Stimulated activated naive B cell treated with anti-CD40 and anti-IgM and Interleukin-4, amounts not matched to agents 10 μg/mL and 1 μg/mL and 100 μg/mL, for 72 hours (primary cell): ENCODE results near the gene SIGLEC9.

ENCODE experiments used
- ATAC-seq, 2 donors: fragments of 150-1000 bp; cut with Tn5 transposase; replicated peaks; 2 replicates each; pipeline ENCODE4 v1.10.0; 2021; ENCODE audit warnings: moderate library complexity in 1 of 2
- DNase-seq: peaks from one replicate; pipeline ENCODE4 v3.0.0; 2021
- H3K27ac Mint-ChIP-seq: one replicate; pipeline ENCODE4 v1.8.0; 2022; ENCODE audit warnings: mild to moderate bottlenecking, mixed read lengths
- H3K27me3 Mint-ChIP-seq, 2 donors: one replicate each; pipeline ENCODE4 v1.8.0; 2022; ENCODE audit warnings: mixed read lengths in 2 of 2
- H3K36me3 Mint-ChIP-seq, 2 donors: one replicate each; pipeline ENCODE4 v1.8.0; 2022; ENCODE audit warnings: mixed read lengths in 2 of 2, mild to moderate bottlenecking in 1 of 2
- H3K4me1 Mint-ChIP-seq, 2 donors: one replicate each; pipeline ENCODE4 v1.8.0; 2022; ENCODE audit warnings: mixed read lengths in 2 of 2, mild to moderate bottlenecking in 1 of 2
- H3K4me3 Mint-ChIP-seq, 2 donors: one replicate each; pipeline ENCODE4 v1.8.0; 2022; ENCODE audit warnings: mild to moderate bottlenecking in 2 of 2, mixed read lengths in 2 of 2, moderate library complexity in 1 of 2
- H3K9me3 Mint-ChIP-seq, 2 donors: one replicate each; pipeline ENCODE4 v1.8.0; 2022; ENCODE audit warnings: mixed read lengths in 2 of 2, mild to moderate bottlenecking in 1 of 2

The SIGLEC9 gene

DNA sequence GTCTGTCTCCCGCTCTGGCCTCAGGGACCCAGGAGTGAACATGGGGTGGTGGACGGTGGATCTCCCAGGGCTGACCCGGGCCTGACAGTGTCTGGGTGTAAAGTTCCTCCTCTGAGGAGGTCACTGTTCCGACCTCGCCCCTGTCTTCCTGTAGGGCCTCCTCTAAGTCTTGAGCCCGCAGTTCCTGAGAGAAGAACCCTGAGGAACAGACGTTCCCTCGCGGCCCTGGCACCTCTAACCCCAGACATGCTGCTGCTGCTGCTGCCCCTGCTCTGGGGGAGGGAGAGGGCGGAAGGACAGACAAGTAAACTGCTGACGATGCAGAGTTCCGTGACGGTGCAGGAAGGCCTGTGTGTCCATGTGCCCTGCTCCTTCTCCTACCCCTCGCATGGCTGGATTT, at the start of gene SIGLEC9:
TSS of gene SIGLEC9 (plus strand) at position 178 of the 400 bp plus-strand sequence. CDS start at position 247, 69 bp downstream.
- Mint-ChIP-seq H3K36me3 (peaks cover 0 to under 1% of the 10 kb centered on the region in 2 donors), H3K4me1 (peaks cover 18 to 51% of the 10 kb centered on the region in 2 donors), H3K27me3 (peaks cover 25 to 26% of the 10 kb centered on the region in 2 donors), H3K4me3 (no peak within 1 kb of the TSS), H3K27ac (no peak within 1 kb of the TSS), H3K9me3 (peaks cover 0 to 2% of the 10 kb centered on the region in 2 donors)
- DNase-seq (no peak), ATAC-seq (no peak)

DNA sequence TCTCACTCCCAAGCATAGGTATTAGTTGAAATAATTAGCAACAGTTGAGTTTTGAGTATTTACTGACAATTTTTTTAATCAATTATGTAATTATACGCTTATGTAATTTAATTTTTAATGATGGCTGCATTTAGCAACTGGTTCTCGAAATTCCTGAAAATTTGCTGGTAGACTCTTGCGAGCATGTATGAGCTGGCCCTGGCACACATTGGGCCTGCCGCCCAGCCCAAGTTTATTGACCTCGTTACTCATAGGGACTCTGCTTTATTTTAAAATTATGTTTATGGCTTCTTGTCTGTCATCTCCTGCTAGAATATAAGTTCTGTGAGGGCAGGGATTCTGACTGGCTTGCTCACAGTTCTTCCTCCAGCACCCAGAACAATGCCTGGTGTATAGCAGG, 48.7 kb upstream of the SIGLEC9 start:
- ATAC-seq (no peak), DNase-seq (no peak)
- peaks cover 0 to 8% of the 10 kb centered on the region in 2 donors for H3K36me3 Mint-ChIP-seq
- H3K27ac Mint-ChIP-seq = no peak overlapping the region
- H3K4me1 Mint-ChIP-seq = no peaks in the 10 kb centered on the region
- peaks cover 5 to 6% of the 10 kb centered on the region in 2 donors for H3K27me3 Mint-ChIP-seq
- H3K4me3 Mint-ChIP-seq = no peak overlapping the region
- H3K9me3 Mint-ChIP-seq = peaks cover 6 to 7% of the 10 kb centered on the region in 2 donors

DNA sequence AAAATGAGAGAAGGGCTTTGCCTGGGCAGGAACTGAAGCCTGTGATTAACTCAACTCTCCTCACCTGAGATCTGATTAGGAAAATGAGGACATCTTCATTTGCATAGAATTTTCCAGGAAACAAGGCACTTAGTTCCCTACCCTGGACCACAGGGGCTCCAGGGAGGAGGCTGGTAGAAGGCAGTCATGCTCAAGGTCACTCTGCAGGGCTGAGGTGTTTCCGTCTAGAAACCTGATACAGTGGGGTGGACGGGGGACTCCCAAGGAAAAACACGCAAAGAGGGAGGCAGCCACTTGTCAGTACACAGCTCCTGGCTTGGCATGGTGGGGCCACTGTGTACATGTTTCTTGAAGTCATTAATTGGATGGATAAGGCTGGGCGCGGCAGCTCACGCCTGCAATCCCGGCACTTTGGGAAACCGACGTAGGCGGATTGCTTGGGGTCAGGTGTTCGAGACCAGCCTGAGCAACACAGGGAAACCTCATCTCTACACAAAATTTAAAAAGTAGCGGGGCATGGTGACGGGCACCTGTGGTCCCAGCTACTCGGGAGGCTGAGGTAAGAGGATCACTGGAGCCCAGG, 48.0 kb upstream of the SIGLEC9 start:
- Mint-ChIP-seq H3K9me3 (peaks cover 6 to 7% of the 10 kb centered on the region in 2 donors), H3K4me1 (no peaks in the 10 kb centered on the region), H3K27ac (no peak overlapping the region), H3K27me3 (peaks cover 6 to 7% of the 10 kb centered on the region in 2 donors), H3K36me3 (peaks cover 0 to 8% of the 10 kb centered on the region in 2 donors), H3K4me3 (no peak overlapping the region)
- ATAC-seq (no peak), DNase-seq (no peak)

GRCh38 chr19:51078104-51078503, 46.6 kb upstream of the SIGLEC9 start:
- no peak for ATAC-seq
- Mint-ChIP-seq H3K27ac (no peak overlapping the region), H3K9me3 (peaks cover 6 to 7% of the 10 kb centered on the region in 2 donors), H3K4me1 (no peaks in the 10 kb centered on the region), H3K4me3 (no peak overlapping the region), H3K36me3 (peaks cover 0 to 8% of the 10 kb centered on the region in 2 donors), H3K27me3 (peaks cover 16 to 18% of the 10 kb centered on the region in 2 donors)
- no peak for DNase-seq

DNA sequence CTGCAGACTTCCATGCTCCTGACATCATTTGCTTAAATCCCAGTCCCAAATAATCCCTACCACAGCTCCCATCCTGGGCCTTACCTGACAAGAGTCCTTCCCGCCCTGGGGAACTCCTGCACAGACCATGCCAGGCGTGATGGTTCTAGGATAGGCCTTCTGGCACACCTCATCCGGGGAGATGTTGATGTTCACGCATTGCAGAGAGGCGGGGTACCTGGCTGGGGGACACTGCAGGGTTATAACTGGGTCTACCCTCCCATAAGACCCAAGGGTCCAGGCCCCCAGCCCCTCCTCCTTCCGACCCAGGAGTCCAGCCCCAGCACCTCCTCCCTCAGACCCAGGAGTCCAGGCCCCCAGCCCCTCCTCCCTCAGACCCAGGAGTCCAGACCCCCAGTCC, 46.0 kb upstream of the SIGLEC9 start:
- no peak for ATAC-seq
- H3K36me3 Mint-ChIP-seq = peaks cover 0 to 8% of the 10 kb centered on the region in 2 donors
- peaks cover 5 to 6% of the 10 kb centered on the region in 2 donors for H3K9me3 Mint-ChIP-seq

GRCh38 chr19:51079481-51080110, 45.1 kb upstream of the SIGLEC9 start:
- Mint-ChIP-seq H3K4me3 (no peak overlapping the region), H3K27ac (no peak overlapping the region), H3K4me1 (no peaks in the 10 kb centered on the region), H3K36me3 (peaks cover 0 to 8% of the 10 kb centered on the region in 2 donors), H3K9me3 (no peaks in the 10 kb centered on the region), H3K27me3 (peaks cover 19 to 28% of the 10 kb centered on the region in 2 donors)
- ATAC-seq (no peak), DNase-seq (no peak)

More for the DNA sequence above, 46.0 kb upstream of the SIGLEC9 start:
- DNase-seq = no peak
- Mint-ChIP-seq H3K27ac (no peak overlapping the region), H3K4me3 (no peak overlapping the region), H3K27me3 (peaks cover 22 to 24% of the 10 kb centered on the region in 2 donors), H3K4me1 (no peaks in the 10 kb centered on the region)

DNA sequence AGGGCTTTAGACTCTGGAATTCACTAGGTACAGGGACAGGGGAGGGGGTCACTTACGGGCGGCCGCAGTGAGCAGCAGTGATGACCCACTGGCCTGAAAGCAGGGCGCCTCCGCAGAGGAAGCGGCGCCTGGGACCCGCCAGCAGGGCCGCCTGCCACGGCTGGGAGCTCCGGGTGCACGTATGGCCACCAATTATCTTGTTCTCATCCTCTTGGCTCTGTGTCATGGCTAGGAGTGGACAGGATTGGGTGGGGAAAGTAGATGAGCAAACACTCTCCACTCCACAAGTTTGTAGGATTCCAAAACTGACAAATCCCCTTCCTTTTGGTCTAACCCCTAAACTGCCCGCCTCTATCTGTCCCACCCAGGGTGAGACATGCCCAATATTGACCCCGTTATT, 43.2 kb upstream of the SIGLEC9 start:
- Mint-ChIP-seq H3K27me3 (peaks cover 19 to 23% of the 10 kb centered on the region in 2 donors), H3K9me3 (no peaks in the 10 kb centered on the region), H3K36me3 (peaks cover 3 to 8% of the 10 kb centered on the region in 2 donors), H3K4me3 (no peak overlapping the region), H3K27ac (no peak overlapping the region), H3K4me1 (no peaks in the 10 kb centered on the region)
- DNase-seq = no peak
- no peak for ATAC-seq

GRCh38 chr19:51082611-51083010, 42.1 kb upstream of the SIGLEC9 start, which contains the start of gene KLK14:
Gene KLK14, minus strand, starts transcription at chr19:51082887. Its CDS starts 273 bp downstream, at chr19:51082614.
- peaks cover 19 to 23% of the 10 kb centered on the region in 2 donors for H3K27me3 Mint-ChIP-seq
- no peak for ATAC-seq
- no peak within 1 kb of the TSS for H3K4me3 Mint-ChIP-seq
- DNase-seq = no peak
- H3K27ac Mint-ChIP-seq = no peak within 1 kb of the TSS
- no peaks in the 10 kb centered on the region for H3K9me3 Mint-ChIP-seq
- H3K4me1 Mint-ChIP-seq = no peaks in the 10 kb centered on the region
- peaks cover 7 to 9% of the 10 kb centered on the region in 2 donors for H3K36me3 Mint-ChIP-seq

DNA sequence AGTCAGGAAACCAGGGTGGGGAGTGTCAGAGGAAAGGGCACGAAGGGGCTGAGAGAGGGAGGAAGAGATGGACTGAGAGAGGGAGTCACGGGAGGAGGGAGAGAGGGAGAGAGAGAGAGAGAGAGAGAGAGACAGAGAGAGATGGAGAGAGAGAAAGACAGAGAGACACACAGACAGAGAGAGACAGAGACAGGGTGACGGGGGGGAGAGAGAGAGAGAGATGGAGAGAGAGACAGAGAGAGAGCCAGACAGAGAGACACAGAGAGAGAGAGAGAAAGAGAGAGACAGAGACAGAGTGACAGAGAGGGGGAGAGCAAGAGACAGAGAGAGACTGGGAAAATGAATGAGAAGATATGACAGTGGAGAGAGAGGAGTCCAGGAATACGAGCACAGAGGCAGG, 41.5 kb upstream of the SIGLEC9 start:
- no peaks in the 10 kb centered on the region for H3K4me1 Mint-ChIP-seq
- H3K4me3 Mint-ChIP-seq = no peak overlapping the region
- H3K9me3 Mint-ChIP-seq = no peaks in the 10 kb centered on the region
- peaks cover 19 to 23% of the 10 kb centered on the region in 2 donors for H3K27me3 Mint-ChIP-seq
- ATAC-seq = no peak
- H3K36me3 Mint-ChIP-seq = peaks cover 7 to 9% of the 10 kb centered on the region in 2 donors
- no peak overlapping the region for H3K27ac Mint-ChIP-seq
- DNase-seq = no peak

DNA sequence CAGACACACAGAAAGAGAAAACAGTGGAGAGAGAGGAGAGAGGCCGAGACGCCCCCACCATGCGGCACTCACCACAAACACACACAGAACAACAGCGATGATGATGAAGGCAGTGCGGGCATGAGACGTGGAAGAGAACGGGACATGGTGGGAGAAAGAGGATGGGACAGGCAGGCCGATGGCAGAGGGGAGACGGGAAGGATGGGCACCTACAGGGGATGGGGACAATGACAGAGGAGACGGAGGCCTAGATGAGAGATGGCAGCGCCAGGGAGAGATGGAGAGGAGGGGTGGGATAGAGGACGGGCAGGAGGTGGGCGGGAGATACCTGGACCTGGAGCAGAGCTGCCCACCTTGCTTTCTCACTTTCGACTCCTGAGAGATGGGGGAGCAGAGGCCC, 40.9 kb upstream of the SIGLEC9 start:
- ATAC-seq (no peak), DNase-seq (no peak)
- Mint-ChIP-seq H3K27ac (no peak overlapping the region), H3K27me3 (peaks cover 19 to 23% of the 10 kb centered on the region in 2 donors), H3K4me1 (no peaks in the 10 kb centered on the region), H3K4me3 (no peak overlapping the region), H3K36me3 (peaks cover 4 to 7% of the 10 kb centered on the region in 2 donors), H3K9me3 (no peaks in the 10 kb centered on the region)

- Mint-ChIP-seq H3K27ac (no peak overlapping the region), H3K4me3 (no peak overlapping the region), H3K4me1 (no peaks in the 10 kb centered on the region), H3K9me3 (no peaks in the 10 kb centered on the region), H3K36me3 (peaks cover 10 to 11% of the 10 kb centered on the region in 2 donors), H3K27me3 (peaks cover 19 to 23% of the 10 kb centered on the region in 2 donors)
- DNase-seq (no peak), ATAC-seq (no peak)
These were observed 40.2 kb upstream of the SIGLEC9 start for GRCh38 chr19:51084505-51084904.

- Mint-ChIP-seq H3K4me1 (no peaks in the 10 kb centered on the region), H3K27ac (no peak overlapping the region)
These were observed 38.4 kb upstream of the SIGLEC9 start for GRCh38 chr19:51086153-51086850.

DNA sequence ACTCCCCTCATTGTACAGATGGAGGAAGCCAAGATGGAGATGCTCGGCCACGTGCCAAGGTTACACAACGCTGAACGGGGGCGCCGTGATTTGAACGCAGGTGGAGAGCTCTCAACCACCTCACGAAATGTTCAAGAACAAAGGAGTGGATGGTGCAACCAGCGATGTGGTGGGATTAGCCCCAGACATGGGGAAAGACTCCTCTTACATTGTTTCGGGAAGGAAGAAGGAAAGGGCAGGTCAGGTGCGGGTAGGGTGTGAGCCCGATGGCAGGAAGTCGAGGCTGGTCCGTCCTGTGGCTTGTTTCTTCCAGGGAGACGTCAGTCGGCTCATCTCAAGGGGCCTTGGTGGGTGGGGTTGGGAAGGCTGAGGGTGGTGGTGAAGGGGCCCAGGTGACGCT, 34.9 kb upstream of the SIGLEC9 start:
- no peak overlapping the region for H3K27ac Mint-ChIP-seq
- H3K4me3 Mint-ChIP-seq = no peak overlapping the region
- no peaks in the 10 kb centered on the region for H3K4me1 Mint-ChIP-seq
- H3K27me3 Mint-ChIP-seq = no peaks in the 10 kb centered on the region
- DNase-seq (no peak), ATAC-seq (no peak)
- H3K36me3 Mint-ChIP-seq = peaks cover 19 to 23% of the 10 kb centered on the region in 2 donors
- H3K9me3 Mint-ChIP-seq = no peaks in the 10 kb centered on the region

More at GRCh38 chr19:51086153-51086850, 38.4 kb upstream of the SIGLEC9 start:
- no peak for DNase-seq
- ATAC-seq = no peak
- Mint-ChIP-seq H3K4me3 (no peak overlapping the region), H3K9me3 (no peaks in the 10 kb centered on the region), H3K27me3 (peaks cover 19 to 23% of the 10 kb centered on the region in 2 donors), H3K36me3 (peaks cover 15 to 16% of the 10 kb centered on the region in 2 donors)

- Mint-ChIP-seq H3K27ac (no peak overlapping the region), H3K27me3 (no peaks in the 10 kb centered on the region), H3K4me1 (no peaks in the 10 kb centered on the region), H3K4me3 (no peak overlapping the region), H3K36me3 (peaks cover 23% of the 10 kb centered on the region in 2 donors), H3K9me3 (no peaks in the 10 kb centered on the region)
- ATAC-seq = no peak
- DNase-seq = no peak
These were observed 34.2 kb upstream of the SIGLEC9 start for GRCh38 chr19:51090471-51090870.
